Vagina (tissue), 2 donors: Measurements from ENCODE around the gene ATG4B. TPM values are rescaled to one million over a fixed set of nuclear protein-coding genes. Genes with fewer than 3 reads are reported as not detected.

Source experiments
- DNase-seq, 2 donors: peaks; one replicate each; pipeline ENCODE4 v3.0.0-alpha.2; 2017; ENCODE audit errors: extremely low spot score in 2 of 2
- H3K27ac ChIP-seq: fragments of 200-600 bp; sonication (generic); one replicate; pipeline ENCODE4 v1.5.1; 2019
- H3K27me3 ChIP-seq: fragments of 200-600 bp; sonication (generic); one replicate; pipeline ENCODE4 v1.5.1; 2019
- H3K36me3 ChIP-seq, 2 donors: fragments of 200-600 bp; sonication (generic); one replicate each; pipeline ENCODE4 v1.5.1; 2017 to 2019
- H3K4me1 ChIP-seq: fragments of 200-600 bp; sonication (generic); one replicate; pipeline ENCODE4 v1.5.1; 2019
- H3K4me3 ChIP-seq, 2 donors: fragments of 200-600 bp; sonication (generic); 1 replicate in 1 of 2; 2 replicates in 1 of 2; pipeline ENCODE4 v1.5.1; 2016 to 2019
- H3K9me3 ChIP-seq: fragments of 200-600 bp; sonication (generic); one replicate; pipeline ENCODE4 v1.5.1; 2019
- POLR2A ChIP-seq, 2 donors: fragments of 450-650 bp; IDR thresholded peaks; one replicate each; pipeline ENCODE4 v1.6.1; 2017; ENCODE audit warnings: antibody characterized with exemption in 2 of 2, mild to moderate bottlenecking in 2 of 2, moderate library complexity in 2 of 2
- POLR2AphosphoS5 ChIP-seq, 2 donors: sonication (generic); formaldehyde crosslinking; IDR thresholded peaks; one replicate each; pipeline ENCODE4 v1.9.0; 2017; ENCODE audit warnings: antibody characterized with exemption in 2 of 2, mild to moderate bottlenecking in 2 of 2, low read depth in 1 of 2; ENCODE audit not compliant: insufficient read depth in 1 of 2
- intact Hi-C: fragments of 100-400 bp; cut with DNase I; formaldehyde crosslinking; loops from one replicate; pipeline ENCODE4 v1.15.1; 2023
- total RNA-seq: library from RNA; depleted of rRNA; stranded (reverse); fragments of >200 nt; gene quantifications from one replicate; pipeline ENCODE4 v1.2.3, GENCODE V29; 2016
- TF ChIP-seq, protein P1 (sequence below), 3 experiments: fragments of 450-650 bp in 2 of 3; fragments of 200-600 bp in 1 of 3; sonication (generic) in 1 of 3; IDR thresholded peaks; one replicate each; pipeline ENCODE4 v1.5.1; 2017 to 2019; ENCODE audit warnings: antibody characterized with exemption in 3 of 3, mild to moderate bottlenecking in 2 of 3, moderate library complexity in 2 of 3

Gene ATG4B
- total RNA-seq, 1 donor from 2014 or later, result 104 TPM

DNA sequence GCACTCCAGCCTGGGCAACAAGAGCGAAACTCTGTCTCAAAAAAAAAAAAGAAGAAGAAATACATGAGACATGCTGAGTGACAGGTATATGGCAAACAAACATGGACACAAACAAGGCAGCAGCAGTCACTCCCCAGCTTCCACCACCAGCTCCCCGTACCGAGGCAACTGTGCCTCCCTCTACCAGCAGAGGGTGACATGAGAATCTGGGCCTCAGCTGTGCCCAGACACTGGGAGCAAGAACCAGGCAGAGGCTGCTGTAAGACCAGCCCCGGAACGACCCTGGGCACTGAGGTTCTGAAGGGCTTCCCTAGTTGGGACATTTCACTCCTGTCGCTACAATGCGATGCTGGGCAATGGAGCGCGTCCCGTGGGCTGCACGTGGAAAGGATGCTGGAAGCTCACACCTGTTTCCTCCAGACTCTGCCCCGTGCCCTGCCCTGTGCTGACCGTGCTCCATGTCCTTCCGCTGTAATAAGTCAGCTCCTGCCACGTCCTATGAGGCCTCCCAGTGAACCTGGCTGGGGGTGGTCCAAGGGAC, 41.8 kb upstream of the ATG4B start:
- Histone ChIP-seq H3K27ac (no peak overlapping the region), H3K27me3 (no peaks in the 10 kb centered on the region), H3K4me1 (no peaks in the 10 kb centered on the region), H3K9me3 (no peaks in the 10 kb centered on the region), H3K4me3 (no peak overlapping the region), H3K36me3 (peaks cover 0 to 42% of the 10 kb centered on the region in 2 donors)
- TF ChIP-seq, protein P1, sequence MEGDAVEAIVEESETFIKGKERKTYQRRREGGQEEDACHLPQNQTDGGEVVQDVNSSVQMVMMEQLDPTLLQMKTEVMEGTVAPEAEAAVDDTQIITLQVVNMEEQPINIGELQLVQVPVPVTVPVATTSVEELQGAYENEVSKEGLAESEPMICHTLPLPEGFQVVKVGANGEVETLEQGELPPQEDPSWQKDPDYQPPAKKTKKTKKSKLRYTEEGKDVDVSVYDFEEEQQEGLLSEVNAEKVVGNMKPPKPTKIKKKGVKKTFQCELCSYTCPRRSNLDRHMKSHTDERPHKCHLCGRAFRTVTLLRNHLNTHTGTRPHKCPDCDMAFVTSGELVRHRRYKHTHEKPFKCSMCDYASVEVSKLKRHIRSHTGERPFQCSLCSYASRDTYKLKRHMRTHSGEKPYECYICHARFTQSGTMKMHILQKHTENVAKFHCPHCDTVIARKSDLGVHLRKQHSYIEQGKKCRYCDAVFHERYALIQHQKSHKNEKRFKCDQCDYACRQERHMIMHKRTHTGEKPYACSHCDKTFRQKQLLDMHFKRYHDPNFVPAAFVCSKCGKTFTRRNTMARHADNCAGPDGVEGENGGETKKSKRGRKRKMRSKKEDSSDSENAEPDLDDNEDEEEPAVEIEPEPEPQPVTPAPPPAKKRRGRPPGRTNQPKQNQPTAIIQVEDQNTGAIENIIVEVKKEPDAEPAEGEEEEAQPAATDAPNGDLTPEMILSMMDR (IDR thresholded peaks at IDR 0.05), result no peak
- DNase-seq, result no peak
- intact Hi-C loops, result no loop called here

DNA sequence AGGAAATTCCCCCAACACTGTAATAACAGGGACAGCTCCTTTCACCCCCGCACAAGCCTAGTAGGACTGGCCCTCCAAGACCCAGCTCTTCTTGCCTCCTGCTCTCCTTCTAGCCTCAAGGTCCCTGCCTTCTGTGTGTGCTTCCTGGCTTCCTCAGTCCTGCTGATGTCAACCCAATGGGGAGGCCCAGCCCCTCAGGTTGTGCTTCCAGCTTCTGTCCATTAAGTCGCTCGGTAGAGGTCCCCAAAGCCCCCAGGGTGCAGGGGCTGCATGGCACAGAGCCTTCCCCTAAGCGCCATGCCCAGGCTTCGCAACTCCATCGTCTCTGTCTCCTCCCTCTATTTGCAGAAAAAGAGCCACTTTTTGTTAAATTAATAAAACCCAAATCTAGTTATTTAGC, 39.9 kb upstream of the ATG4B start:
- no peak overlapping the region for H3K27ac ChIP-seq
- no peaks in the 10 kb centered on the region for H3K9me3 ChIP-seq
- TF ChIP-seq POLR2AphosphoS5 (IDR thresholded peaks at IDR 0.05; ENCODE audit: insufficient read depth in 1 of 2, low read depth in 1 of 2) (no peak), POLR2A (IDR thresholded peaks at IDR 0.05) (no peak)
- TF ChIP-seq, protein P1 (IDR thresholded peaks at IDR 0.05), result no peak
- DNase-seq, result no peak
- no peak overlapping the region for H3K4me3 ChIP-seq
- H3K4me1 ChIP-seq, result no peaks in the 10 kb centered on the region
- H3K36me3 ChIP-seq, result peaks cover 0 to 56% of the 10 kb centered on the region in 2 donors
- no peaks in the 10 kb centered on the region for H3K27me3 ChIP-seq
- intact Hi-C loops, result no loop called here

DNA sequence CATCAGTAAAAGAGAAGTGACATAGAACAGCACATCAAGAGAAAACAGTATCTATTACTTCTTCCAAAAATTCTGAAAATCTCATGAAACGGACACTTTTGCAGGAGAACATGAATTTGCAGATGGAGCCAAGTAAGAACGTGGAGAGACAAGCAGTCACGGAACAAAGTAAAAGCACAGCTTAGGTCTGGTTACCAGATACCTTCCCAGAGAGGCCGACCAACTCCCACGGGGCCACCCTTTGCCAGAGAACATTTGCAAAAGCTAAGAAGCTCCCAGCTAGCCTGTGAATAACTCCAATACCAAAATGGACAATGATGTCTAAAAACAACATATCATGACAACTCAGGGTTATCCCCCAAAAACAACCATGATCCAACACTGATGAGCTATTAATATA, 39.4 kb upstream of the ATG4B start:
- intact Hi-C loops, result no loop called here
- H3K4me3 ChIP-seq, result no peak overlapping the region

DNA sequence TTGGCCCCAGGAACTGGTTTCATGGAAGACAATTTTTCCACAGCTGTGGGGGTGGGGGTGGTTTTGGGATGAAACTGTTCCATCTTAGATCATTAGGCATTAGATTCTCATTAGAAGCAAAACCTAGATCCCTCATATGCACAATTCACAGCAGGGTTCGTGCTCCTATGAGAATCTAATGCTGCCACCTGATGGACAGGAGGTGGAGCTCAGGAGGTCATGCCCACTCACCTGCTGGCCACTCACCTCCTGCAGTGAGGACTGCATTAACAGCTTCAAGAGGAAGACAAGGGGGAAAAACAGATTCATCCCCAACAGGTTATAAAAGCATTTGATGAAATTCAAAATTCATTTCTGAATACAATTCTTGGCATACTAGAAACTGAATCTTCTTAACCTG, 39.0 kb upstream of the ATG4B start:
- DNase-seq, result no peak
- intact Hi-C loops, result no loop called here
- TF ChIP-seq POLR2AphosphoS5 (IDR thresholded peaks at IDR 0.05; ENCODE audit: insufficient read depth in 1 of 2, low read depth in 1 of 2), result no peak
- TF ChIP-seq, protein P1 (IDR thresholded peaks at IDR 0.05), result peak in 1 of 3 experiments; percentile 6
- Histone ChIP-seq H3K36me3 (peaks cover 0 to 56% of the 10 kb centered on the region in 2 donors), H3K4me3 (no peak overlapping the region), H3K4me1 (no peaks in the 10 kb centered on the region), H3K9me3 (no peaks in the 10 kb centered on the region), H3K27me3 (no peaks in the 10 kb centered on the region), H3K27ac (no peak overlapping the region)

More for the DNA sequence above, 39.4 kb upstream of the ATG4B start:
- Histone ChIP-seq H3K27me3 (no peaks in the 10 kb centered on the region), H3K36me3 (peaks cover 0 to 59% of the 10 kb centered on the region in 2 donors), H3K9me3 (no peaks in the 10 kb centered on the region), H3K27ac (no peak overlapping the region), H3K4me1 (no peaks in the 10 kb centered on the region)
- no peak for DNase-seq
- TF ChIP-seq POLR2AphosphoS5 (IDR thresholded peaks at IDR 0.05; ENCODE audit: insufficient read depth in 1 of 2, low read depth in 1 of 2), result no peak
- TF ChIP-seq POLR2A (IDR thresholded peaks at IDR 0.05), result no peak
- TF ChIP-seq, protein P1 (IDR thresholded peaks at IDR 0.05), result no peak

DNA sequence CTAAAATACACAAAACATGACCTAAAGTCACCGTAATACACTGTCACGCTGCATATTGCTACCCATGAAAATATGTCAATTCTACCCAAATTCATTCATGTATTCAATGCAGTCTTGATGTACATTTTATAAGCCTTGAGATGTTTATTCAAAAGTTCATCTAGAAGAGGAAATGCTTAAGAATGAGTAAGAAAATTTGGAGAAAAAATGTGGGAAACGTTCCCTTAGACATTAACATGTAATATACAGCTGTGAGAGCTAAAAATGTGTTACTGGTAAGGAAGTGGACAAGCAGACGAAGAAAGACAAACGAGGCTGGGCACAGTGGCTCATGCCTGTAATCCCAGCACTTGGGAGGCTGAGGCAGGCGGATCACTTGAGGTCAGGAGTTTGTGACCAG, 37.9 kb upstream of the ATG4B start:
- intact Hi-C loops, result no loop called here
- TF ChIP-seq POLR2A (IDR thresholded peaks at IDR 0.05) (no peak), POLR2AphosphoS5 (IDR thresholded peaks at IDR 0.05; ENCODE audit: insufficient read depth in 1 of 2, low read depth in 1 of 2) (no peak)
- TF ChIP-seq, protein P1 (IDR thresholded peaks at IDR 0.05), result no peak
- peaks cover 0 to 49% of the 10 kb centered on the region in 2 donors for H3K36me3 ChIP-seq
- no peaks in the 10 kb centered on the region for H3K27me3 ChIP-seq
- H3K4me1 ChIP-seq, result no peaks in the 10 kb centered on the region
- no peaks in the 10 kb centered on the region for H3K9me3 ChIP-seq
- no peak overlapping the region for H3K27ac ChIP-seq
- H3K4me3 ChIP-seq, result no peak overlapping the region
- DNase-seq, result no peak
